HepG2 (cell line): Measurements from ENCODE around the gene TUBGCP3. TPM values are rescaled to one million over a fixed set of nuclear protein-coding genes. Genes with fewer than 3 reads are reported as not detected.

Experiments used
- CTCF ChIP-seq: sonication (generic); formaldehyde crosslinking; IDR thresholded peaks from 2 replicates; pipeline ENCODE4 v1.5.0; 2020; ENCODE audit warnings: mild to moderate bottlenecking, missing genetic modification reagents, moderate library complexity
- FOXA3 ChIP-seq: IDR thresholded peaks from 2 replicates; pipeline ENCODE4 v1.6.1; 2016; ENCODE audit warnings: missing genetic modification reagents, missing compliant biosample characterization
- IRF2 ChIP-seq: IDR thresholded peaks from 2 replicates; pipeline ENCODE4 v1.6.1; 2018; ENCODE audit warnings: missing genetic modification reagents, missing compliant biosample characterization
- LCORL ChIP-seq, 2 experiments: fragments of 450-650 bp in 1 of 2; sonication (generic) in 1 of 2; formaldehyde crosslinking in 1 of 2; IDR thresholded peaks; 2 replicates each; pipeline versions ENCODE4 v1.5.0 to v1.6.1; 2017 to 2020; ENCODE audit warnings: antibody characterized with exemption in 1 of 2, missing genetic modification reagents in 1 of 2
- MYPOP ChIP-seq: sonication (generic); formaldehyde crosslinking; IDR thresholded peaks from 2 replicates; pipeline ENCODE4 v1.8.1; 2023; ENCODE audit warnings: mild to moderate bottlenecking, moderate library complexity, missing genetic modification reagents
- NFYC ChIP-seq: IDR thresholded peaks from 2 replicates; pipeline ENCODE4 v1.6.1; 2016; ENCODE audit warnings: missing genetic modification reagents, missing compliant biosample characterization
- NRL ChIP-seq: sonication (generic); formaldehyde crosslinking; IDR thresholded peaks from 2 replicates; pipeline ENCODE4 v1.5.0; 2020; ENCODE audit warnings: missing genetic modification reagents, mild to moderate bottlenecking, moderate library complexity, borderline replicate concordance
- PHF8 ChIP-seq: sonication (generic); formaldehyde crosslinking; IDR thresholded peaks from 2 replicates; pipeline ENCODE4 v1.5.0; 2020; ENCODE audit warnings: missing genetic modification reagents
- TCF7 ChIP-seq: sonication (generic); IDR thresholded peaks from 2 replicates; pipeline ENCODE4 v1.6.1; 2016; ENCODE audit warnings: antibody characterized with exemption, low read depth
- UBTF ChIP-seq: sonication (generic); formaldehyde crosslinking; IDR thresholded peaks from 2 replicates; pipeline ENCODE4 v1.4.0; 2020; ENCODE audit warnings: mild to moderate bottlenecking, missing genetic modification reagents
- ZMYM3 ChIP-seq: sonication (generic); formaldehyde crosslinking; IDR thresholded peaks from 2 replicates; pipeline ENCODE4 v1.5.1; 2020; ENCODE audit warnings: mild to moderate bottlenecking, missing genetic modification reagents
- ZNF180 ChIP-seq: sonication (generic); formaldehyde crosslinking; IDR thresholded peaks from 2 replicates; pipeline ENCODE4 v1.4.0; 2020; ENCODE audit warnings: low read depth, missing genetic modification reagents, borderline replicate concordance
- ZNF282 ChIP-seq: fragments of 450-650 bp; IDR thresholded peaks from 2 replicates; pipeline ENCODE4 v1.6.1; 2018; ENCODE audit not compliant: partially characterized antibody
- ZNF362 ChIP-seq: sonication (generic); formaldehyde crosslinking; IDR thresholded peaks from 2 replicates; pipeline ENCODE4 v1.4.0; 2020; ENCODE audit warnings: missing genetic modification reagents, mild to moderate bottlenecking, borderline replicate concordance
- ZNF496 ChIP-seq: sonication (generic); formaldehyde crosslinking; IDR thresholded peaks from 2 replicates; pipeline ENCODE4 v1.8.1; 2023; ENCODE audit warnings: mild to moderate bottlenecking, moderate library complexity, missing genetic modification reagents; ENCODE audit not compliant: insufficient replicate concordance
- ZNF546 ChIP-seq: sonication (generic); formaldehyde crosslinking; conservative IDR thresholded peaks from 2 replicates; pipeline ENCODE4 v1.8.1; 2023; ENCODE audit warnings: mild to moderate bottlenecking, missing genetic modification reagents
- ZNF580 ChIP-seq: IDR thresholded peaks from 2 replicates; pipeline ENCODE4 v1.6.1; 2016; ENCODE audit warnings: low read depth, borderline replicate concordance
- ZSCAN21 ChIP-seq: sonication (generic); formaldehyde crosslinking; IDR thresholded peaks from 2 replicates; pipeline ENCODE4 v1.8.0; 2022; ENCODE audit warnings: mild to moderate bottlenecking, missing genetic modification reagents, moderate library complexity, borderline replicate concordance
- ZSCAN30 ChIP-seq: sonication (generic); formaldehyde crosslinking; IDR thresholded peaks from 2 replicates; pipeline ENCODE4 v1.5.0; 2020; ENCODE audit warnings: mild to moderate bottlenecking, missing genetic modification reagents
- polyA plus RNA-seq, 8 experiments: library from polyadenylated mRNA; depleted of rRNA in 3 of 8; stranded (reverse) in 7 of 8; unstranded in 1 of 8; fragments of >200 nt; fragmentation: Illumina TruSeq in 4 of 8; extraction: Trizol in 4 of 8; gene quantifications; 2 replicates each; pipeline versions ENCODE4 v1.2.1 to v1.2.3, GENCODE V29; 2011 to 2016; ENCODE audit warnings: low read depth in 4 of 8, missing spikeins in 1 of 8, mixed read lengths in 1 of 8; ENCODE audit not compliant: insufficient read depth in 1 of 8
- total RNA-seq, 5 experiments: library from RNA; depleted of rRNA; stranded (reverse); fragments of >200 nt; fragmentation: Illumina TruSeq; extraction: Trizol; gene quantifications; 2 replicates each; pipeline ENCODE4 v1.2.3, GENCODE V29; 2016; ENCODE audit warnings: low read depth in 1 of 5

The TUBGCP3 gene
- total and polyA plus RNA-seq, 2 of the 13 experiments (the other 11 are each of a cell fraction or from before 2014, with no cell fraction given) = 12.6 to 15.5 TPM

- TF ChIP-seq ZSCAN30 = 0 out of 2 replicates have a peak, but pooled peaks have one; percentile 87
- TF ChIP-seq ZMYM3 (CRISPR knock-in tag) = peak; percentile 51; the same call in 1 of the 2 replicates
- TF ChIP-seq LCORL (IDR thresholded peaks at IDR 0.05) = no peak
- TF ChIP-seq LCORL (CRISPR knock-in tag; IDR thresholded peaks at IDR 0.05) = no peak
- TF ChIP-seq ZNF362 = peak; percentile 71
- TF ChIP-seq ZNF496 = peak; percentile 48
- TF ChIP-seq ZNF180 (CRISPR knock-in tag) = peak; percentile 87; the same call in 1 of the 2 replicates
- TF ChIP-seq UBTF = peak; percentile 98
- TF ChIP-seq PHF8 = peak; percentile 89
- peak; percentile 85 for TF ChIP-seq ZNF580 (CRISPR knock-in tag)
- TF ChIP-seq FOXA3 (CRISPR knock-in tag) = peak; percentile 62
- TF ChIP-seq NRL (CRISPR knock-in tag) = peak; percentile 81
- TF ChIP-seq NFYC (CRISPR knock-in tag) = peak; percentile 57; the same call in 1 of the 2 replicates
- 0 out of 2 replicates have a peak, but pooled peaks have one; percentile 11 for TF ChIP-seq IRF2 (CRISPR knock-in tag)
- TF ChIP-seq MYPOP (CRISPR knock-in tag) = peak; percentile 86
- peak; percentile 98; the same call in 1 of the 2 replicates for TF ChIP-seq ZNF546 (CRISPR knock-in tag)
- no peak for TF ChIP-seq ZNF282
- TF ChIP-seq CTCF (CRISPR knock-in tag) = no peak
- TF ChIP-seq ZSCAN21 (CRISPR knock-in tag) = peak; percentile 92
- no peak for TF ChIP-seq TCF7
Observed at GRCh38 chr13:112587764-112588489, at the start of gene TUBGCP3 (continued).
